GM23248 (cell line): Measurements from ENCODE around the gene SUSD3. TPM values are rescaled to one million over a fixed set of nuclear protein-coding genes. Genes with fewer than 3 reads are reported as not detected.

ENCODE experiments used
- DNase-seq: peaks from one replicate; pipeline ENCODE4 v3.0.0-alpha.2; 2015
- H2AFZ ChIP-seq: fragments of 200-600 bp; sonication (generic); 2 replicates; pipeline ENCODE4 v1.6.1; 2016; ENCODE audit warnings: antibody characterized with exemption
- H3F3A ChIP-seq: fragments of 200-600 bp; sonication (generic); 2 replicates; pipeline ENCODE4 v1.6.1; 2016; ENCODE audit warnings: mild to moderate bottlenecking, antibody characterized with exemption, mixed run types; ENCODE audit not compliant: insufficient read depth
- H3K27ac ChIP-seq: fragments of 200-600 bp; sonication (generic); 2 replicates; pipeline ENCODE4 v1.5.1; 2016; ENCODE audit warnings: mild to moderate bottlenecking
- H3K27me3 ChIP-seq: fragments of 200-600 bp; sonication (generic); replicated peaks from 2 replicates; pipeline ENCODE4 v1.6.1; 2016; ENCODE audit warnings: mild to moderate bottlenecking; ENCODE audit not compliant: insufficient read depth
- H3K36me3 ChIP-seq: fragments of 200-600 bp; sonication (generic); 2 replicates; pipeline ENCODE4 v1.6.1; 2016; ENCODE audit warnings: low read depth, mild to moderate bottlenecking
- H3K4me1 ChIP-seq: fragments of 200-600 bp; sonication (generic); 2 replicates; pipeline ENCODE4 v1.6.1; 2016; ENCODE audit warnings: mild to moderate bottlenecking; ENCODE audit not compliant: insufficient read depth
- H3K4me2 ChIP-seq: fragments of 200-600 bp; sonication (generic); one replicate; pipeline ENCODE4 v1.6.1; 2016; ENCODE audit warnings: mild to moderate bottlenecking; ENCODE audit not compliant: unreplicated experiment
- H3K4me3 ChIP-seq: fragments of 200-600 bp; sonication (generic); 2 replicates; pipeline ENCODE4 v1.5.1; 2016; ENCODE audit warnings: mild to moderate bottlenecking
- H3K79me2 ChIP-seq: fragments of 200-600 bp; sonication (generic); 2 replicates; pipeline ENCODE4 v1.6.1; 2016; ENCODE audit warnings: mild to moderate bottlenecking; ENCODE audit not compliant: insufficient read depth
- H3K9ac ChIP-seq: fragments of 200-600 bp; sonication (generic); 2 replicates; pipeline ENCODE4 v1.6.1; 2016; ENCODE audit warnings: mild to moderate bottlenecking
- H3K9me2 ChIP-seq: fragments of 200-600 bp; sonication (generic); 2 replicates; pipeline ENCODE4 v1.6.1; 2016; ENCODE audit warnings: mixed run types, mild to moderate bottlenecking, moderate library complexity; ENCODE audit not compliant: insufficient read depth
- H3K9me3 ChIP-seq: fragments of 200-600 bp; sonication (generic); one replicate; pipeline ENCODE4 v1.6.1; 2017; ENCODE audit warnings: low read depth
- H4K20me1 ChIP-seq: fragments of 200-600 bp; sonication (generic); 2 replicates; pipeline ENCODE4 v1.6.0; 2016; ENCODE audit not compliant: insufficient read depth
- EZH2 ChIP-seq: fragments of 200-600 bp; sonication (generic); IDR thresholded peaks from 2 replicates; pipeline ENCODE4 v1.6.1; 2018; ENCODE audit warnings: antibody characterized with exemption, mild to moderate bottlenecking; ENCODE audit not compliant: insufficient read depth, poor library complexity, severe bottlenecking
- EZH2phosphoT487 ChIP-seq: fragments of 200-600 bp; sonication (generic); IDR thresholded peaks from 2 replicates; pipeline ENCODE4 v1.6.1; 2018; ENCODE audit warnings: antibody characterized with exemption, moderate library complexity, mild to moderate bottlenecking, low read depth; ENCODE audit not compliant: insufficient read depth
- WGBS, 2 experiments: methylation state at CpG; one replicate each; pipeline ENCODE4 v1.1.6; 2015 to 2017; ENCODE audit warnings: low lambda C conversion rate in 2 of 2, low coverage in 1 of 2; ENCODE audit errors: missing lambda C conversion rate in 2 of 2; 5-methylcytosine and 5-hydroxymethylcytosine counted together
- in situ Hi-C: fragments of 300-500 bp; cut with MboI; formaldehyde crosslinking; loops from 2 replicates; pipeline ENCODE4 v1.15.0; 2020
- polyA plus RNA-seq: library from polyadenylated mRNA; unstranded; fragments of >200 nt; fragmentation: Nextera tagmentation; extraction: Ambion mirVana; gene quantifications from 2 replicates; pipeline ENCODE4 v1.2.1, GENCODE V29; 2016
- total RNA-seq: library from RNA; depleted of rRNA; stranded (reverse); fragments of >200 nt; shearing (Covaris generic); gene quantifications from 2 replicates; pipeline ENCODE4 v1.2.3, GENCODE V29; 2014

Gene SUSD3
- total and polyA plus RNA-seq, 2 experiments from 2014 or later, result 0.43 TPM; not detected in 1

- Histone ChIP-seq H3K9me2 (no peaks in the 10 kb centered on the region), H3K4me1 (no peaks in the 10 kb centered on the region), H3K4me2 (no peak overlapping the region), H3K27ac (no peak overlapping the region), H3K4me3 (no peak overlapping the region), H3K27me3 (peaks cover 6% of the 10 kb centered on the region; the same call in 1 of the 2 replicates), H2AFZ (no peak overlapping the region), H3K9me3 (no peaks in the 10 kb centered on the region), H3K36me3 (no peaks in the 10 kb centered on the region), H3F3A (no peaks in the 10 kb centered on the region), H3K9ac (no peak overlapping the region), H4K20me1 (no peaks in the 10 kb centered on the region), H3K79me2 (no peaks in the 10 kb centered on the region)
- no peak for TF ChIP-seq EZH2phosphoT487
- TF ChIP-seq EZH2, result no peak
- in situ Hi-C loops, result no loop called here
- 70 to 73% methylated on average over 19 of the region's 19 CpGs for WGBS, 2 experiments
- DNase-seq, result no peak
Measured at GRCh38 chr9:93035106-93035660, 23.3 kb upstream of the SUSD3 start.

GRCh38 chr9:93035821-93036351, 22.6 kb upstream of the SUSD3 start:
- no peak for DNase-seq
- no peaks in the 10 kb centered on the region for H3K9me2 ChIP-seq
- H3K27me3 ChIP-seq, result peaks cover 3% of the 10 kb centered on the region; the same call in 1 of the 2 replicates
- TF ChIP-seq EZH2 (no peak), EZH2phosphoT487 (no peak)
- no peaks in the 10 kb centered on the region for H3K4me1 ChIP-seq
- WGBS, 2 experiments, result 65 to 68% methylated on average over 13 of the region's 13 CpGs
- no peak overlapping the region for H3K4me3 ChIP-seq
- H3K4me2 ChIP-seq, result no peak overlapping the region
- no peaks in the 10 kb centered on the region for H3K79me2 ChIP-seq
- H4K20me1 ChIP-seq, result no peaks in the 10 kb centered on the region
- no peaks in the 10 kb centered on the region for H3K9me3 ChIP-seq
- no peak overlapping the region for H3K9ac ChIP-seq
- no peak overlapping the region for H3K27ac ChIP-seq
- no peaks in the 10 kb centered on the region for H3F3A ChIP-seq
- in situ Hi-C loops, result no loop called here
- no peaks in the 10 kb centered on the region for H3K36me3 ChIP-seq
- no peak overlapping the region for H2AFZ ChIP-seq

- Histone ChIP-seq H3K9ac (no peak overlapping the region), H3K4me2 (no peak overlapping the region), H3K4me3 (no peak overlapping the region), H3F3A (no peaks in the 10 kb centered on the region), H3K27me3 (0 out of 2 replicates have a peak, but pooled peaks cover 2% of the 10 kb centered on the region), H3K9me2 (no peaks in the 10 kb centered on the region), H3K4me1 (no peaks in the 10 kb centered on the region), H3K79me2 (no peaks in the 10 kb centered on the region), H3K9me3 (no peaks in the 10 kb centered on the region), H4K20me1 (no peaks in the 10 kb centered on the region), H2AFZ (no peak overlapping the region), H3K36me3 (no peaks in the 10 kb centered on the region), H3K27ac (no peak overlapping the region)
- no peak for DNase-seq
- no peak for TF ChIP-seq EZH2
- no peak for TF ChIP-seq EZH2phosphoT487
- in situ Hi-C loops, result no loop called here
- 59 to 62% methylated on average over 13 of the region's 13 CpGs for WGBS, 2 experiments
Measured at GRCh38 chr9:93036887-93037475, 21.5 kb upstream of the SUSD3 start.

GRCh38 chr9:93037476-93037971, 21.0 kb upstream of the SUSD3 start:
- Histone ChIP-seq H3K36me3 (no peaks in the 10 kb centered on the region), H3K4me3 (no peak overlapping the region), H3K4me2 (no peak overlapping the region), H3K27ac (no peak overlapping the region), H3K4me1 (no peaks in the 10 kb centered on the region), H3K9me3 (no peaks in the 10 kb centered on the region), H3K9ac (no peak overlapping the region), H3K79me2 (no peaks in the 10 kb centered on the region), H2AFZ (no peak overlapping the region), H3K27me3 (no peaks in the 10 kb centered on the region), H4K20me1 (no peaks in the 10 kb centered on the region), H3K9me2 (no peaks in the 10 kb centered on the region), H3F3A (no peaks in the 10 kb centered on the region)
- TF ChIP-seq EZH2phosphoT487 (no peak), EZH2 (no peak)
- in situ Hi-C loops, result no loop called here
- no peak for DNase-seq
- WGBS, 2 experiments, result 67 to 71% methylated on average over 12 to 13 of the region's 13 CpGs
